Neural cell (in vitro differentiated cells): ENCODE data around the gene IL1RL2.

Experiments
- CTCF ChIP-seq: fragments of 450-650 bp; IDR thresholded peaks from 2 replicates; pipeline ENCODE4 v1.5.1; 2014; ENCODE audit warnings: antibody characterized with exemption, mild to moderate bottlenecking, moderate library complexity; ENCODE audit not compliant: poor library complexity, severe bottlenecking
- EP300 ChIP-seq: fragments of 450-650 bp; conservative IDR thresholded peaks from 2 replicates; pipeline ENCODE4 v1.6.1; 2014; ENCODE audit warnings: antibody characterized with exemption, mild to moderate bottlenecking, moderate library complexity; ENCODE audit not compliant: poor library complexity, severe bottlenecking
- POLR2AphosphoS5 ChIP-seq: IDR thresholded peaks from 2 replicates; pipeline ENCODE4 v1.6.1; 2012

DNA sequence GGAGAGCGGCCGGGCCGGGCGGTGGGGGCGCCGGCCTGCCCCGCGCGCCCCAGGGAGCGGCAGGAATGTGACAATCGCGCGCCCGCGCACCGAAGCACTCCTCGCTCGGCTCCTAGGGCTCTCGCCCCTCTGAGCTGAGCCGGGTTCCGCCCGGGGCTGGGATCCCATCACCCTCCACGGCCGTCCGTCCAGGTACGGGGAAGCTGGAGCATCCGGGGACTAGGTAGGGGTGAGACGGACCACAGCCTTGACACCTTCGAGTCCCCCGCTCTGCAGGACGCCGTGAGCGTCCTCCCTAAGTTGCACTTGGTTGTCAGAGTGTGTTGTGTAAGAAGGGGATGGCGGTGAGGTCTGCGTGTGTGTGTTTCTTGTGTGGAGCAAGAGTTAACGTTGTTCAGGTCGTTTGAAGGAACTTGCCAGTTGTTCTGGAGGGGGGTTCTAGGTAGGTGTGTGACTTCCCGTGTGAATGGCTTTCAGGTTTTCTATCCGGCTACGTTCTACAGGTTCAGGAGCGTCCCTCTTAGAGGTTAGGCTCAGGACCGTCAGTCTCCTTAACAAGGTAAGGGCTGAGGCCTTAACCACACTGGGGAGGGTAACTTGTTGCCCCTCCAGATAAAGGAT lies 43.9 kb upstream of the IL1RL2 start:
- no peak for TF ChIP-seq CTCF
- no peak for TF ChIP-seq EP300
- no peak for TF ChIP-seq POLR2AphosphoS5
